Measurements from ENCODE around the gene C1QB. TPM values are rescaled to one million over a fixed set of nuclear protein-coding genes. Genes with fewer than 3 reads are reported as not detected.

The C1QB gene
- total RNA-seq, 1 donor from 2014 or later: 5.3 TPM

GRCh38 chr1:22633697-22634463, 19.2 kb upstream of the C1QB start:
- DNase-seq (ENCODE audit: low spot score in 2 of 2) (no peak), FAIRE-seq (no peak)

DNA sequence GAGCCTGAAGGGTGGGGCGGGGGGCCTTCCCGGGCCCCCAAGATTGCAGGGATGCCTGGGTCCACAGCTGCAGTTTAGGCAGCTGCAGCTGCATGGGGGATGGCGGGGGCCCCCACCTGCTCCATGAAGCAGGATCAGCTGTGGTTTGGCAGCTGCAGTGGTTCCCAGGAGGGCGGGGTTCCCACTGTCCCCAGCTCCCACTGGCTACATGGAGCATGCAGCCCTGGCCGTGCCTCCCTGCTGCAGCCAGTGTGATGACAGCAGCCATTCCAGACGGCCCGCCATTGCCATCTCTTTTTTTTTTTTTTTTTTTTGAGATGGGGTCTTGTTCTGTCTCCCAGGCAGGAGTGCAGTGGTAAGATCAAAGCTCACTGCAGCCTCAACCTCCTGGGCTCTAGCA, 17.6 kb upstream of the C1QB start:
- DNase-seq (ENCODE audit: low spot score in 2 of 2) (no peak), FAIRE-seq (no peak)

- FAIRE-seq: no peak
- DNase-seq (ENCODE audit: low spot score in 2 of 2): no peak
These were observed 16.7 kb upstream of the C1QB start, which contains the start of gene C1QA for GRCh38 chr1:22636353-22636752. C1QA (plus strand) TSS chr1:22636628; CDS start chr1:22637617, 989 bp downstream.

GRCh38 chr1:22636927-22637326, 16.1 kb upstream of the C1QB start:
- DNase-seq (ENCODE audit: low spot score in 2 of 2) (no peak), FAIRE-seq (no peak)

- FAIRE-seq (no peak), DNase-seq (ENCODE audit: low spot score in 2 of 2) (no peak)
These were observed 15.1 kb upstream of the C1QB start for GRCh38 chr1:22637907-22638445.

GRCh38 chr1:22638476-22639234, 14.4 kb upstream of the C1QB start:
- DNase-seq (ENCODE audit: low spot score in 2 of 2) (no peak), FAIRE-seq (no peak)

DNA sequence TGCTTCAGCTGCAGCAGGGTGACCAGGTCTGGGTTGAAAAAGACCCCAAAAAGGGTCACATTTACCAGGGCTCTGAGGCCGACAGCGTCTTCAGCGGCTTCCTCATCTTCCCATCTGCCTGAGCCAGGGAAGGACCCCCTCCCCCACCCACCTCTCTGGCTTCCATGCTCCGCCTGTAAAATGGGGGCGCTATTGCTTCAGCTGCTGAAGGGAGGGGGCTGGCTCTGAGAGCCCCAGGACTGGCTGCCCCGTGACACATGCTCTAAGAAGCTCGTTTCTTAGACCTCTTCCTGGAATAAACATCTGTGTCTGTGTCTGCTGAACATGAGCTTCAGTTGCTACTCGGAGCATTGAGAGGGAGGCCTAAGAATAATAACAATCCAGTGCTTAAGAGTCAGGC, 13.8 kb upstream of the C1QB start:
- no peak for DNase-seq (ENCODE audit: low spot score in 2 of 2)
- no peak for FAIRE-seq

GRCh38 chr1:22641247-22641646, 11.8 kb upstream of the C1QB start:
- DNase-seq (ENCODE audit: low spot score in 2 of 2): no peak
- FAIRE-seq: no peak

DNA sequence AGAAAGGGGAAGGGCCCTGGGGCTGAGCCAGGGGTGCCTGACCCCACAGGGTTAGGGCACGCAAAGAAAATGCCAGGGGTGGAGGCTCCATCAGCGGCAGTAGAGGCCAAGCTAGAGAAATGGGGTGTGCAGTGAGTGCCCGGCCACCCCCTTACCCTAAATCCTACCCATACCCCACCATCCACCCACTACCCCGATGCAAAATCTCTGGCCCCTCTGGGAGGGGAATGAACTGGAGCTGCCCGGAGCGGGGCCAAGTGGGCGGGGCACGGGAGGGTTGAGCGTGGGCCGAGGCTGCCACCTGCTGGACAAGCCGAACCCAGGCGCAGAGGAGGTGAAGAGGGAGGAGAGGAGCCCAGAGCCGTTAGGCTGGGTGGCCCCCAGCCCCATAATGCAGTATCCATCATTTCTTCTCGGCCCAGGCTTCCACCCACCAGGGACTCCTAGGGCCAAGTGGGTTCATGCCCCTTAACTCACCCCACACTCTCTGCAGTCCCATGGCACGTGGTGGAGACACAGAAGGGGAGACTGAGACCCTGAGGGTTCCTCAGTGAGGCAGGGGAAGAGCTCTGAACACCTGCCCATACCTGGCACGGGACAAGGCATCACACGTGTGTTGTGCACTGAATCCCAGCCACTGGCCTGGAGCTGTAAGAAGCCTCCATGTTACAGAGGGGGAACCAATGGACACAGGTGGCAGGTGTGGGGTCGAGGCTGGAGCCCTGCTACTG, 11.0 kb upstream of the C1QB start:
- DNase-seq (ENCODE audit: low spot score in 2 of 2) (peak; percentile 56 to 88), FAIRE-seq (no peak)

GRCh38 chr1:22643381-22643780, 9.7 kb upstream of the C1QB start, which contains the start of gene C1QC:
C1QC (plus strand) TSS chr1:22643633; CDS start chr1:22644024, 391 bp downstream.
- DNase-seq (ENCODE audit: low spot score in 2 of 2) (no peak), FAIRE-seq (no peak)

GRCh38 chr1:22643928-22644327, 9.1 kb upstream of the C1QB start:
- no peak for FAIRE-seq

GRCh38 chr1:22645931-22646330, 7.1 kb upstream of the C1QB start:
- DNase-seq (ENCODE audit: low spot score in 2 of 2): no peak
- FAIRE-seq: no peak

More at GRCh38 chr1:22643928-22644327, 9.1 kb upstream of the C1QB start:
- no peak for DNase-seq (ENCODE audit: low spot score in 2 of 2)

DNA sequence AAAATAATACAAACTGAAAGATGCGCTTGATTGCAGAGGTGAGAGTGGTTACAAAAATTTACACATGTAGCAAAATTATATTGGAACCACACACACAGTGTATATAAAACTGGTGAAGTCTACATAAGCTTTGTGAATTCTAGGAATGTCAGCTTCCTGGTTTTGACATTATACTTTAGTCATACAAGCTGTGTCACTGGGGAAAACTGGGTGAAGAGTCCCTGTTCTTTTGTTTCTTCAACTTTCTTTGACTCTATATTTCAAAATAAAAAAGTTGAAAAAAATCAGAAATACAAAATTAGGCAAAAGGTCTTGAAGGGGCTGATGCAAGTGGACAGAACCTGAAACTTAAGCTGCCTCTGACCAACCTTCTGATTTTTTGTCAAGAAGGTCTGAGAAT, 6.7 kb upstream of the C1QB start:
- no peak for DNase-seq (ENCODE audit: low spot score in 2 of 2)
- FAIRE-seq: no peak

DNA sequence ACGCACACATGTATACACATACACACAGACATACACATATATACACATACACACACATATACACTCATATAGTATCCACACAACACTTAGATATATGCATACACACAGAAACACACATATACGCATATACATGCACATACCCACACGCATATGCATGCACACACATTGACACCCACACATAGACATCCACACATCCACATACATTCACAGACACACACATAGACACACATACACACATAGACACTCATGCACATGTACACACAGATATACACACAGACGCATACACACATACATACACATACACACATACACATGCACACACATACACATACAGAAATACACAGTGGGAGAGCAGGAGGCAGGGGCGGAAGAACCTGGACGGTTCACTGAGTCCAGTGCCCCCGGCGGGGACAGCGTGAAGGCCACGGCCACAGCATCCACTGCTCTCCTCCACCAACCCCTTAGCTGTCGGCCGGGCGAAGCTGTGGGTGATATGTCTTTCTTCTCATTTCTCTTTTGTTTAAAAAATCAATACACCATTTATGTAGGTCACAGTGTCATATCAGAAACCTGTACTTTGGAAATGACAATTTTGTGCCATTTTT, 2.8 kb upstream of the C1QB start:
- no peak for FAIRE-seq

DNA sequence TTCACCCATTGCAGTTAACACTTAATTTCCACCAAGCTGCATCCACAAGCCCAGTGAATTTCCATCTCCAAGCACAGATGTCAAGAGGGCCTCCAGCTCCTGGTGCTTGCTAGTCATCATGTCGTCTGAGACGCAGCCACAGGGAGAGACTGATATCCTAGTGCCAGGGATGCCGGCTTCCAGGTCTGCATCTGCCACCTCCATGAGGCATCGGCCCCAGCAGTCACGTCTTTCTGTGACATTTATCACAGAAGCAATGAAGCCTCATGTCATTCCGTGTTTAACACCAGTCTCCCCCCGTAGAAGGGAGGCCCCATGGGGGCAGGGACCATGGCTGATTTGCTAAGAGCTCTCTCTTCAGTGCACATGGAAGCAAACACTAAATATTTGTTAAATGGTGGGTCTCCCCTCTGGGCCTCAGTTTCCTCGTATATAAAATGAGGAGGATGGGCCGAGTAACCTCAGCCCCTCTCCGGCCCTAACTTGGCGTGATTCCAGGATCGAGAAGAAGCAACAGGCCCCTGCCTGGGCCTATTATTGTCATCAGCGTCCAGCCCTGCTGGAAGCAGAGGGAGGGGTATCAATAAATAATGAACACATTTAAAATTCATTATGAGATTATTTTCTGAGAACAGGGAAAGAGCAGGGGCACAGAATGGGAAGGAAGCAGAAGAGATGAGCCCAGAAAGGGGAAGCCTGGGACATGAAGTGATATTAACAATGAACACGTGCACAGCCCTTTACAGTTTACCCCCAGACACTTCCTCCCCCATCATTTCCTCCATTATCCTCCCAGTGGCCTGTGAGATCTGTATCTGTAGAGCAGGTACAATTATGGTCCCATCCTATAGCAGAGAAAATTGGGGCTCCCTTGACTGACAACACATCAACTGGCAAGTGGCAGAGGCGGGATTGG, 837 bp upstream of the C1QB start:
- no peak for DNase-seq (ENCODE audit: low spot score in 2 of 2)
- FAIRE-seq: no peak

More for the DNA sequence above, 2.8 kb upstream of the C1QB start:
- DNase-seq (ENCODE audit: low spot score in 2 of 2): no peak

DNA sequence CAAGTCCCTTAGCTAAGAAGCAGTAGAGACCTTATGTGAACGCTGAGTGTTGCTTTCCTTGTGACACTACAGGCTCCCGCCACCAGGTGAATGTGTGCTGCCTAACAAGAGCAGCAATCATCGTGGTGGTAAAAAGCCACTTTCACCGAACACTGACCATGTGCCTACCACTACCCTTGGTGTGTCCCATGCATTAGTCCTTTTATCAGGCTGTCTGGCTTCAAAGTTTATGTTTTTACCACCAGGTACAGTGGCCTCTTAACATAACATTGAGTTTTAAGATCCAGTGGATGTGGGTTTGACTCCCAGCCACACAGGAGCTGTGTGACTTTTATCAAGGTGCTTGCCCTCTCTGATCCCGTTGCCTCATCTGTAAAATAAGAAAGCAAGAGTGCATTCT, 1.7 kb downstream of the C1QB start:
- DNase-seq (ENCODE audit: low spot score in 2 of 2): no peak
- FAIRE-seq: no peak

GRCh38 chr1:22658385-22659163, 5.5 kb downstream of the C1QB start:
- FAIRE-seq (no peak), DNase-seq (ENCODE audit: low spot score in 2 of 2) (no peak)

DNA sequence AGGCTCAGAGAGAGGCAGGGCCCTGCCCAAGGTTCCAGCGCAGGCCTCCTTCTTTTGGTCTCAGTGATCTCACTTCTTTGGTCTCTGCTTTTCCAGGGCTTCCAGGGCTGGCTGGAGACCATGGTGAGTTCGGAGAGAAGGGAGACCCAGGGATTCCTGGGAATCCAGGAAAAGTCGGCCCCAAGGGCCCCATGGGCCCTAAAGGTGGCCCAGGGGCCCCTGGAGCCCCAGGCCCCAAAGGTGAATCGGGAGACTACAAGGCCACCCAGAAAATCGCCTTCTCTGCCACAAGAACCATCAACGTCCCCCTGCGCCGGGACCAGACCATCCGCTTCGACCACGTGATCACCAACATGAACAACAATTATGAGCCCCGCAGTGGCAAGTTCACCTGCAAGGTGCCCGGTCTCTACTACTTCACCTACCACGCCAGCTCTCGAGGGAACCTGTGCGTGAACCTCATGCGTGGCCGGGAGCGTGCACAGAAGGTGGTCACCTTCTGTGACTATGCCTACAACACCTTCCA, 7.7 kb downstream of the C1QB start:
- DNase-seq (ENCODE audit: low spot score in 2 of 2): no peak
- FAIRE-seq: no peak
